GM12878 (cell line): Measurements from ENCODE around the gene RBM19. TPM values are rescaled to one million over a fixed set of nuclear protein-coding genes. Genes with fewer than 3 reads are reported as not detected.

Experiments used
- ATAC-seq: fragments of 200-7000 bp; cut with Tn5 transposase; 3 replicates; pipeline ENCODE4 v1.9.1; 2020; ENCODE audit warnings: mild to moderate bottlenecking, moderate library complexity
- BruUV-seq: library from RNA; stranded (reverse); fragments of 400-500 nt; replicated peaks from 2 replicates; lab custom pipeline; 2021; lab: Mats Ljungman, UMichigan
- CTCF ChIA-PET: fragments of 300-600 bp; sonication (Branson Sonifier 250); formaldehyde crosslinking; extraction: SDS; loops from one replicate; lab custom pipeline; 2021; ENCODE audit warnings: inconsistent platforms; lab: Yijun Ruan, JAX
- POLR2A ChIA-PET: fragments of 350-600 bp; formaldehyde crosslinking; extraction: SDS; loops from one replicate; lab custom pipeline; 2021; ENCODE audit warnings: inconsistent platforms; lab: Charles Lee
- RAD21 ChIA-PET: fragments of 300-600 bp; sonication (Branson Sonifier 250); formaldehyde crosslinking; loops from one replicate; lab custom pipeline; 2023; ENCODE audit warnings: antibody characterized with exemption; ENCODE audit not compliant: unreplicated experiment; lab: Charles Lee
- SMC1A ChIA-PET: fragments of 300-600 bp; sonication (Branson Sonifier 250); formaldehyde crosslinking; loops from one replicate; lab custom pipeline; 2023; ENCODE audit not compliant: unreplicated experiment, uncharacterized antibody; lab: Charles Lee
- DNase-seq: peaks from one replicate; pipeline ENCODE4 v3.0.0-alpha.2; 2011; ENCODE audit warnings: low read depth, low spot score
- FAIRE-seq: peaks from 3 replicates; lab custom pipeline; 2011; peaks lifted over from hg19 to GRCh38; lab: Jason Lieb, UNC
- H2AFZ ChIP-seq: 2 replicates; pipeline ENCODE4 v1.6.0; 2011; ENCODE audit warnings: low read depth, low read length, control low read depth; ENCODE audit not compliant: control insufficient read depth
- H3K27ac ChIP-seq: 2 replicates; pipeline ENCODE4 v1.5.1; 2011; ENCODE audit warnings: control low read depth; ENCODE audit not compliant: control insufficient read depth, insufficient read depth
- H3K27me3 ChIP-seq, 2 experiments: replicated peaks in 1 of 2; 2 replicates each; pipeline versions ENCODE4 v1.6.0 to v1.6.1; 2011; ENCODE audit warnings: low read length in 1 of 2; ENCODE audit not compliant: control insufficient read depth in 2 of 2, insufficient read depth in 2 of 2
- H3K36me3 ChIP-seq, 2 experiments: 2 replicates each; pipeline ENCODE4 v1.5.1; 2011; ENCODE audit warnings: low read length in 1 of 2; ENCODE audit not compliant: control insufficient read depth in 2 of 2, insufficient read depth in 2 of 2
- H3K4me1 ChIP-seq: 2 replicates; pipeline ENCODE4 v1.6.1; 2011; ENCODE audit warnings: mild to moderate bottlenecking, low read length, moderate library complexity, mixed read lengths; ENCODE audit not compliant: control insufficient read depth, insufficient read depth
- H3K4me2 ChIP-seq: 2 replicates; pipeline ENCODE4 v1.6.0; 2011; ENCODE audit warnings: control low read depth; ENCODE audit not compliant: control insufficient read depth, insufficient read depth
- H3K4me3 ChIP-seq: fragments of 200-600 bp; sonication (generic); 2 replicates; pipeline ENCODE4 v1.5.1; 2016
- H3K79me2 ChIP-seq: 2 replicates; pipeline ENCODE4 v1.6.0; 2011; ENCODE audit warnings: low read length; ENCODE audit not compliant: control insufficient read depth, insufficient read depth
- H3K9ac ChIP-seq: 2 replicates; pipeline ENCODE4 v1.8.0; 2011; ENCODE audit warnings: low read length, control low read depth, mixed read lengths; ENCODE audit not compliant: control insufficient read depth, insufficient read depth
- H3K9me3 ChIP-seq: replicated peaks from 3 replicates; pipeline ENCODE4 v1.5.1; 2011; ENCODE audit warnings: mild to moderate bottlenecking, low read length; ENCODE audit not compliant: control insufficient read depth, insufficient read depth
- H4K20me1 ChIP-seq: 2 replicates; pipeline ENCODE4 v1.6.0; 2011; ENCODE audit not compliant: control insufficient read depth, insufficient read depth
- CHD4 ChIP-seq: fragments of 200-600 bp; sonication (generic); IDR thresholded peaks from 2 replicates; pipeline ENCODE4 v1.6.1; 2016; ENCODE audit warnings: mild to moderate bottlenecking
- CREB1 ChIP-seq: IDR thresholded peaks from 2 replicates; pipeline ENCODE4 v1.6.1; 2012; ENCODE audit warnings: low read depth, mild to moderate bottlenecking, inconsistent platforms
- FOS ChIP-seq: IDR thresholded peaks from 3 replicates; pipeline ENCODE4 v1.6.1; 2011; ENCODE audit warnings: borderline replicate concordance; ENCODE audit not compliant: insufficient read length; ENCODE audit errors: extremely low read depth
- NFYA ChIP-seq: IDR thresholded peaks from 2 replicates; pipeline ENCODE4 v1.6.1; 2011; ENCODE audit warnings: low read depth, mild to moderate bottlenecking, low read length, improper control_type of control experiment, borderline replicate concordance
- PAX5 ChIP-seq: IDR thresholded peaks from 2 replicates; pipeline ENCODE4 v1.6.1; 2011; ENCODE audit warnings: low read depth, low read length, borderline replicate concordance
- SP1 ChIP-seq: IDR thresholded peaks from one replicate; pipeline ENCODE4 v1.6.1; 2011; ENCODE audit warnings: low read depth, low read length
- ZNF622 ChIP-seq: fragments of 450-650 bp; IDR thresholded peaks from 2 replicates; pipeline ENCODE4 v1.6.1; 2017; ENCODE audit warnings: mild to moderate bottlenecking, inconsistent platforms
- WGBS: methylation state at CpG from one replicate; pipeline ENCODE4 v1.1.6; 2016; ENCODE audit warnings: low lambda C conversion rate; ENCODE audit not compliant: insufficient replicate concordance, insufficient coverage; ENCODE audit errors: missing lambda C conversion rate; 5-methylcytosine and 5-hydroxymethylcytosine counted together
- in situ Hi-C: fragments of 300-500 bp; cut with MboI; formaldehyde crosslinking; loops from 9 replicates; pipeline ENCODE4 v1.14.3; 2018; ENCODE audit warnings: mixed read lengths
- intact Hi-C: fragments of 100-400 bp; cut with micrococcal nuclease; formaldehyde crosslinking; loops from one replicate; pipeline ENCODE4 v1.14.2; 2022; ENCODE audit not compliant: unreplicated experiment
- polyA plus RNA-seq, 11 experiments: library from polyadenylated mRNA; depleted of rRNA in 4 of 11; unstranded in 6 of 11; stranded (reverse) in 5 of 11; fragments of >200 nt; fragmentation: Nextera tagmentation in 4 of 11; fragmentation: Illumina TruSeq in 1 of 11; extraction: Ambion mirVana in 4 of 11; extraction: Trizol in 1 of 11; gene quantifications; 1 replicate in 1 of 11; 2 replicates in 10 of 11; pipeline versions ENCODE4 v1.2.1 to v1.2.3, GENCODE V29; 2011 to 2016; ENCODE audit warnings: inconsistent platforms in 2 of 11, missing spikeins in 2 of 11, low read depth in 1 of 11
- total RNA-seq, 4 experiments: library from RNA; depleted of rRNA in 3 of 4; stranded (reverse); fragments of >200 nt in 3 of 4; fragmentation: Illumina TruSeq in 1 of 4; extraction: Trizol in 1 of 4; gene quantifications; 2 replicates each; pipeline versions ENCODE4 v1.2.1 to v1.2.3, GENCODE V29; 2013 to 2021
- TF ChIP-seq, protein P1 (sequence below), 3 experiments: IDR thresholded peaks in 2 of 3; conservative IDR thresholded peaks in 1 of 3; 2 replicates each; pipeline ENCODE4 v1.5.1; 2011; ENCODE audit warnings: low read depth in 3 of 3, low read length in 3 of 3, mild to moderate bottlenecking in 3 of 3, control low read depth in 2 of 3, moderate library complexity in 2 of 3, inconsistent platforms in 1 of 3, mixed read lengths in 1 of 3; ENCODE audit not compliant: control insufficient read depth in 2 of 3, insufficient read depth in 1 of 3; ENCODE audit errors: extremely low read depth in 1 of 3

The RBM19 gene
- total and polyA plus RNA-seq, 10 of the 15 experiments (the other 5 are each of a cell fraction or from before 2014, with no cell fraction given), result 4.2 to 42.9 (median 28.4) TPM

DNA sequence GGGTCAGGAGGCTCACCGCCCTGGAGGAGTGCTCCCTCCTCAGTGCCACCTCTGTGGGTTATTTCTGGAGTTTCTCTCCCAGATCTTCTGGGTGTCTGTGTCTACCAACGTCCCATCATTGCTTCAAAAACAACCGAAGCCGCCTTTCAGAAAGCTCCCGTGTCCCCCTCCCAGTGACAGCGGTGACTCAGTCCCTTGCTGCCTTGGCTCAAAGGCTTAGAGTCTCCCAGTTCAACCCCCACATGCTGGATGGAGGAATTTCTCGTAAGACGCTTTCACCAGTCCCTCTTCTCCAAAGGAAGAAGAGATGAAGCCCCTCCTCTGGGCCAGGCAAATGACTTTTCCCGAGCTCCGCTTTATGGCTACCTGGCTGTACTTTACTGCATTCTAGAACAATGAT is 146.6 kb downstream of the RBM19 start (continued):
- no peak for TF ChIP-seq FOS
- TF ChIP-seq PAX5, result no peak
- no peak for TF ChIP-seq CREB1
- TF ChIP-seq CHD4, result no peak

DNA sequence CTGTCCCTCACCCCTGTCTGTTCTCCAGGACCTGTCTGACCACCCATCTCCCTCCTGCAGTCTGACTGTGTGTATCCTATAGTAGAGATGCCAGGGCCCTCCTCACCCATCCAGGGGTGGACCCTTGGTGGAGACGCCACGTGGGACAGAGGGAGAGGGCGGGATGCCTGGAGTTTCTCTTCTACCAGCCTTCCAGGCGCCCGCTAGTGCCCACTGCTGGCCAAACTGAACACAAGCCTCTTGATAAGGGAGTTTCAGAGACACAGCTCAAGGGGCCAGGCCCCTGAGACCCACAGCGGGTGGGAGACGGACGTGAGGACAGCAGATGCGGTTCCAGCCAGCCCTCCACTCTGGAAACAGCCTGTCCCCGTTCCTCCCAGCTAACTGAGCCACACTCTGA is 147.3 kb downstream of the RBM19 start:
- in situ Hi-C loops, result no loop called here

More for the DNA sequence above, 147.3 kb downstream of the RBM19 start:
- Histone ChIP-seq H3K9ac (no peak overlapping the region), H3K27ac (no peak overlapping the region), H3K79me2 (no peaks in the 10 kb centered on the region), H3K4me3 (no peak overlapping the region)
- RAD21 ChIA-PET, result no interaction called here
- no TSS peak for BruUV-seq
- TF ChIP-seq, protein P1, sequence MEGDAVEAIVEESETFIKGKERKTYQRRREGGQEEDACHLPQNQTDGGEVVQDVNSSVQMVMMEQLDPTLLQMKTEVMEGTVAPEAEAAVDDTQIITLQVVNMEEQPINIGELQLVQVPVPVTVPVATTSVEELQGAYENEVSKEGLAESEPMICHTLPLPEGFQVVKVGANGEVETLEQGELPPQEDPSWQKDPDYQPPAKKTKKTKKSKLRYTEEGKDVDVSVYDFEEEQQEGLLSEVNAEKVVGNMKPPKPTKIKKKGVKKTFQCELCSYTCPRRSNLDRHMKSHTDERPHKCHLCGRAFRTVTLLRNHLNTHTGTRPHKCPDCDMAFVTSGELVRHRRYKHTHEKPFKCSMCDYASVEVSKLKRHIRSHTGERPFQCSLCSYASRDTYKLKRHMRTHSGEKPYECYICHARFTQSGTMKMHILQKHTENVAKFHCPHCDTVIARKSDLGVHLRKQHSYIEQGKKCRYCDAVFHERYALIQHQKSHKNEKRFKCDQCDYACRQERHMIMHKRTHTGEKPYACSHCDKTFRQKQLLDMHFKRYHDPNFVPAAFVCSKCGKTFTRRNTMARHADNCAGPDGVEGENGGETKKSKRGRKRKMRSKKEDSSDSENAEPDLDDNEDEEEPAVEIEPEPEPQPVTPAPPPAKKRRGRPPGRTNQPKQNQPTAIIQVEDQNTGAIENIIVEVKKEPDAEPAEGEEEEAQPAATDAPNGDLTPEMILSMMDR (IDR thresholded peaks at IDR 0.05 in 2 of 3, conservative IDR thresholded peaks at IDR 0.05 in 1 of 3; ENCODE audit: control insufficient read depth in 2 of 3, extremely low read depth in 1 of 3, insufficient read depth in 1 of 3, low read depth in 3 of 3, low read length in 3 of 3), result peak; percentile 10 to 32 (median 22); a peak in 4 of 6 replicates
- TF ChIP-seq SP1, result no peak
- TF ChIP-seq NFYA, result no peak
- no peak for TF ChIP-seq ZNF622
- TF ChIP-seq, all 136 proteins: peak for 1
- H3K4me2 ChIP-seq, result no peak overlapping the region
- H3K36me3 ChIP-seq, result peaks cover 0 to 6% of the 10 kb centered on the region in 2 experiments; a peak in 3 of 4 replicates
- H4K20me1 ChIP-seq, result no peaks in the 10 kb centered on the region
- H3K4me1 ChIP-seq, result no peaks in the 10 kb centered on the region
- FAIRE-seq (no peak), ATAC-seq (no peak), DNase-seq (no peak)
- 97% methylated on average over 8 of the region's 10 CpGs for WGBS
- ChIA-PET CTCF (no interaction called here), POLR2A (no interaction called here), SMC1A (no interaction called here)
- intact Hi-C loops, result no loop called here
- no peak overlapping the region for H2AFZ ChIP-seq
- H3K9me3 ChIP-seq, result no peaks in the 10 kb centered on the region
- H3K27me3 ChIP-seq, result no peaks in the 10 kb centered on the region
